SJCRH30 (cell line): Measurements from ENCODE around the gene CMIP. TPM values are rescaled to one million over a fixed set of nuclear protein-coding genes. Genes with fewer than 3 reads are reported as not detected.

Source experiments
- DNase-seq, 2 experiments: peaks; one replicate each; pipeline ENCODE4 v3.0.0-alpha.2; 2015 to 2020
- H3K27ac ChIP-seq: fragments of 250-450 bp; sonication (Bioruptor Pico); 2 replicates; pipeline ENCODE4 v1.5.1; 2020; ENCODE audit warnings: mild to moderate bottlenecking, moderate library complexity
- H3K27me3 ChIP-seq: fragments of 250-450 bp; sonication (Bioruptor Pico); 2 replicates; pipeline ENCODE4 v1.5.1; 2020; ENCODE audit warnings: mild to moderate bottlenecking, moderate library complexity
- H3K36me3 ChIP-seq: fragments of 250-450 bp; sonication (Bioruptor Pico); 2 replicates; pipeline ENCODE4 v1.5.1; 2020; ENCODE audit warnings: mild to moderate bottlenecking, moderate library complexity
- H3K4me1 ChIP-seq: fragments of 250-450 bp; sonication (Bioruptor Pico); 2 replicates; pipeline ENCODE4 v1.5.1; 2020; ENCODE audit warnings: mild to moderate bottlenecking, moderate library complexity
- H3K4me3 ChIP-seq: fragments of 250-450 bp; sonication (Bioruptor Pico); 2 replicates; pipeline ENCODE4 v1.5.1; 2020; ENCODE audit warnings: mild to moderate bottlenecking, moderate library complexity
- H3K9me3 ChIP-seq: fragments of 250-450 bp; sonication (Bioruptor Pico); replicated peaks from 2 replicates; pipeline ENCODE4 v1.5.1; 2020; ENCODE audit warnings: mild to moderate bottlenecking, moderate library complexity
- total RNA-seq: library from RNA; depleted of rRNA; stranded (reverse); fragments of >200 nt; shearing (Covaris generic); gene quantifications from 2 replicates; pipeline ENCODE4 v1.2.3, GENCODE V29; 2014; rRNA removed

The CMIP gene
- total RNA-seq, 1 experiment from 2014 or later, result 12.9 TPM

DNA sequence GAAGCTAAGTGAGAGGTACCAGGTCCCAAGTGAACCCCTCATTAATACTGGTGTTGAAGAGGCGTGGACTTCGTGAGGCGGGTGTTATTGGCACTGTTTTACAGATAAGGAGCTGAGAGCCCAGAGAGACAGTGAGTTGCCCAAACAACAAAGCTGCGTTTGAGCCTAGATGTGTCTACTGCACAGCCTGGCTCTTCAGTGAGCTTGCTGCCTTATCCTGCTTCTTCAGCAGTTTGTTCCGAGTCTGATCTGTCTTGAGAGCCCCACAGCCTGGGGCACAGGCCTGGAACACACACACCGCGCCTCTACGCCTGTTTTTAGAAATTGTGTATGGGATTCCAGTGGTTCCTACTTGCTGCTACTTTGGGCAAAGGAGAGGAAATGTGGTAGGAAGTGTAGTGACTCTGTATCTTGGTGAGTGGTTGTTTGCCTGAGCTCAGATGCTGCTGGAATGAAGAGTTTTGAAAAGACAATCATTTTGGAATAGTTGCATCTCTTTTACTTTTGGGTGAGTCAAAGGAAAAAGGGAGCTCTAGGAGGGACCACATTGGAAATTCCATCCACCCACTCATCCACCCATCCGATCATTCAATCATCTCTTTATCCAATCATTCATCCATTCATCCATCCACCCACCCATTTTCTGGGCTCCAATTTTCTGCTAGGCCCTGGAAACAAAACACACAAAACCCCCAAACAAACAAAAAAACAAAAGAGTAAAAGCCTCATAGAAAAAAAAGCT lies 312.2 kb downstream of the CMIP start:
- H3K27me3 ChIP-seq, result no peaks in the 10 kb centered on the region
- no peaks in the 10 kb centered on the region for H3K9me3 ChIP-seq
- no peak overlapping the region for H3K27ac ChIP-seq
- no peaks in the 10 kb centered on the region for H3K4me1 ChIP-seq
- H3K36me3 ChIP-seq, result no peaks in the 10 kb centered on the region
- no peak overlapping the region for H3K4me3 ChIP-seq
- DNase-seq, result no peak

DNA sequence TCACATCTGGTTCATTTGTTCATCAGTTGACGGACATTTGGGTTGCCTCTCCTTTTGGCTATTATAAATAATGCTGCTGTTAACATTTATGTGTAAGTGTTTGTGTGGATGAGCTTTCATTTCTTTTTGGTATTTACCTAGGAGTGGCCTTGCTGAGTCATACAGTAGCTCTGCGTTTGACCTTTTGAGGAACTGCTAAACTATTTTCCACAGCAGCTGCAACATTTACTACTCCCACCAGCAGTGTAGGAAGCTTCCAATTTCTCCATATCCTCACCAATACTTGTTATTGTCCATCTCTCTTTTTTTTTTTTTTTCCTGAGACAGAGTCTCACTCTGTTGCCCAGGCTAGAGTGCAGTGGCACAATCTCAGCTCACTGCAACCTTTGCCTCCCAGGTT lies 313.8 kb downstream of the CMIP start:
- no peak overlapping the region for H3K4me3 ChIP-seq
- H3K4me1 ChIP-seq, result no peaks in the 10 kb centered on the region
- H3K9me3 ChIP-seq, result no peaks in the 10 kb centered on the region
- no peak overlapping the region for H3K27ac ChIP-seq
- H3K27me3 ChIP-seq, result no peaks in the 10 kb centered on the region
- H3K36me3 ChIP-seq, result no peaks in the 10 kb centered on the region
- no peak for DNase-seq

Other genes starting within 250 kb of the CMIP start
- not detected in 2 replicates for gene BCO1, start 206.1 kb upstream of the CMIP start, total RNA-seq
- 7.9 and 10.0 TPM in 2 replicates for gene GAN, start 129.8 kb upstream of the CMIP start, total RNA-seq